HepG2 (cell line): ENCODE data around the gene OSBPL9.

Experiments used
- HBP1 ChIP-seq: IDR thresholded peaks from 2 replicates; pipeline ENCODE4 v1.6.1; 2016; ENCODE audit warnings: low read depth, control low read depth
- ZNF121 ChIP-seq: sonication (generic); formaldehyde crosslinking; IDR thresholded peaks from 2 replicates; pipeline ENCODE4 v1.5.0; 2020; ENCODE audit warnings: mild to moderate bottlenecking, missing genetic modification reagents

DNA sequence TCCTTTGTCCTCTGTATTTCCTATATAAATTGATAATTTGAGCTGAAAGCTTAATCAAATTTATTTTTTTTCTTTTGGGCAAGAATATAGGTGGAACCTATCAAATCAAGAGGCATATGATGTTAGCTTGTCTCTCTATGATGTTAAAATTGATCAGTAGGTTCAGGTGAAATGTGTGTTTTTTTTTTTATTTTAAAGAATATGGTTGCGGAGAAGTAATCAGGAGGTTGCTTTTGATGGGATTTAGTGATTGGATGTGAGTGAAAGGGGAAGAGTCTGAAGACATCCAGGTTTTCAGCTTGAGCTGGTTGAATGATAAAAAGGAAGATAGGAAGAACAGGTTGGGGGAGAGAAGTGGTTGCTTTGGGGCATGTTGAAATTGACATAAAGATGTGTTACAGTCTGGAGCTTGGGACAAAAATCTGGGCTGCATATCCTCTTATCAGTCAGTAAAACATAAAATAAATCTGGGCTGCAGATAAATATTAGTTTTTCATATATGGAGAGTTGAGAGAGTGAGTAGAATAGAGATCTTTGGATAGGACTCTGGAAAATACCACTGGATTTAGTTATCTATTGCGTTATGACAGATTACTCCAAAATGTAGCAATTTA, 5.1 kb downstream of the OSBPL9 start:
- no peak for TF ChIP-seq HBP1 (CRISPR knock-in tag)
- TF ChIP-seq ZNF121 (CRISPR knock-in tag): no peak
